ENCODE data around the gene RSPH9.

- TF ChIP-seq CTCF (IDR thresholded peaks at IDR 0.05; ENCODE audit: insufficient read depth, low read depth, low read length): no peak
- no peak for TF ChIP-seq EZH2 (IDR thresholded peaks at IDR 0.05; ENCODE audit: insufficient read depth, low read length)
Measured at GRCh38 chr6:43673444-43674084, 28.7 kb downstream of the RSPH9 start.
